HG02981 (cell line): ENCODE measurements around the gene KIRREL3.
A peak's percentile ranks its signal among the peaks of the same experiment; 100 is the strongest.

Experiments used
- ATAC-seq: cut with Tn5 transposase; IDR thresholded peaks from one replicate; pipeline ENCODE4 v1.9.1; 2021; ENCODE audit warnings: mild to moderate bottlenecking, moderate library complexity; ENCODE audit not compliant: unreplicated experiment

Gene KIRREL3

GRCh38 chr11:126918556-126918955 is 82.0 kb downstream of the KIRREL3 start:
- no peak for ATAC-seq

GRCh38 chr11:126917531-126918204 is 82.9 kb downstream of the KIRREL3 start:
- peak; percentile 88 for ATAC-seq

GRCh38 chr11:126915430-126915829 is 85.1 kb downstream of the KIRREL3 start:
- no peak for ATAC-seq

GRCh38 chr11:126914941-126915340 is 85.6 kb downstream of the KIRREL3 start:
- ATAC-seq, result no peak

GRCh38 chr11:126914166-126914565 is 86.4 kb downstream of the KIRREL3 start:
- ATAC-seq, result no peak

GRCh38 chr11:126904520-126904919 is 96.0 kb downstream of the KIRREL3 start:
- ATAC-seq, result no peak

- ATAC-seq, result no peak
Measured at GRCh38 chr11:126901783-126902182, 98.8 kb downstream of the KIRREL3 start.

- no peak for ATAC-seq
Measured at GRCh38 chr11:126899961-126900748, 100.4 kb downstream of the KIRREL3 start.

- ATAC-seq, result no peak
Measured at GRCh38 chr11:126898802-126899201, 101.8 kb downstream of the KIRREL3 start.

- ATAC-seq, result no peak
Measured at GRCh38 chr11:126897430-126897829, 103.1 kb downstream of the KIRREL3 start.

- ATAC-seq, result no peak
Measured at GRCh38 chr11:126896025-126896424, 104.5 kb downstream of the KIRREL3 start.

- no peak for ATAC-seq
Measured at GRCh38 chr11:126893796-126894195, 106.8 kb downstream of the KIRREL3 start.

GRCh38 chr11:126892756-126893155 is 107.8 kb downstream of the KIRREL3 start:
- ATAC-seq, result no peak

GRCh38 chr11:126891556-126892217 is 108.9 kb downstream of the KIRREL3 start:
- no peak for ATAC-seq

- ATAC-seq, result no peak
Measured at GRCh38 chr11:126890561-126890960, 110.0 kb downstream of the KIRREL3 start.

- ATAC-seq, result no peak
Measured at GRCh38 chr11:126888115-126888712, 112.4 kb downstream of the KIRREL3 start.

- no peak for ATAC-seq
Measured at GRCh38 chr11:126886636-126887035, 113.9 kb downstream of the KIRREL3 start.

GRCh38 chr11:126886085-126886484 is 114.5 kb downstream of the KIRREL3 start:
- ATAC-seq, result no peak

- no peak for ATAC-seq
Measured at GRCh38 chr11:126884594-126884993, 116.0 kb downstream of the KIRREL3 start.

- no peak for ATAC-seq
Measured at GRCh38 chr11:126884192-126884591, 116.4 kb downstream of the KIRREL3 start.

- no peak for ATAC-seq
Measured at GRCh38 chr11:126880872-126881271, 119.7 kb downstream of the KIRREL3 start.
